ENCODE measurements around the gene RIN3. TPM values are rescaled to one million over a fixed set of nuclear protein-coding genes. Genes with fewer than 3 reads are reported as not detected.

The RIN3 gene
- total RNA-seq, 1 donor from 2014 or later: 12.7 TPM

DNA sequence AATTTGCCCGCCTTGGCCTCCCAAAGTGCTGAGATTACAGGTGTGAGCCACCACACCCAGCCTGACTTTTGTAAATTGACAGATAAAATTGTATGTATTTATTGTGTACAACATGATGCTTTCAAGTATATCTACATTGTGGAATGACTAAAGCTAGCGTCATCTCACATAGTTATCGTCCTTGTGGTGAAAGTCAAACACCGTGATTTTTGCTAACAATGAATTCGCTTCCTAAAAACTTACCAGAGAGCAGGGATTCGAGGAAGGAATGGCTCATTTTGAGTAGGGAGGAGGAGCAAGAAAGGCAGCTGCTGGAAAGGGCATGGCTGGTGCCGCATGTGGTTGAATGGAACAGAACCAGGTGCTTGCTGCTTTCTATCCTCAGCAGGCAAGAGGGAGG lies 149.5 kb downstream of the RIN3 start:
- H3K4me3 Mint-ChIP-seq: no peak overlapping the region
- no peak for DNase-seq (ENCODE audit: low read depth, low spot score)
- H3K36me3 Mint-ChIP-seq (ENCODE audit: low read depth): peaks cover 2% of the 10 kb centered on the region
- H3K9me3 Mint-ChIP-seq: no peaks in the 10 kb centered on the region
- H3K4me1 Mint-ChIP-seq: no peaks in the 10 kb centered on the region
- no peaks in the 10 kb centered on the region for H3K27me3 Mint-ChIP-seq (ENCODE audit: low read depth)
- H3K27ac Mint-ChIP-seq (ENCODE audit: unreplicated experiment): no peak overlapping the region
- TF ChIP-seq, protein P1, sequence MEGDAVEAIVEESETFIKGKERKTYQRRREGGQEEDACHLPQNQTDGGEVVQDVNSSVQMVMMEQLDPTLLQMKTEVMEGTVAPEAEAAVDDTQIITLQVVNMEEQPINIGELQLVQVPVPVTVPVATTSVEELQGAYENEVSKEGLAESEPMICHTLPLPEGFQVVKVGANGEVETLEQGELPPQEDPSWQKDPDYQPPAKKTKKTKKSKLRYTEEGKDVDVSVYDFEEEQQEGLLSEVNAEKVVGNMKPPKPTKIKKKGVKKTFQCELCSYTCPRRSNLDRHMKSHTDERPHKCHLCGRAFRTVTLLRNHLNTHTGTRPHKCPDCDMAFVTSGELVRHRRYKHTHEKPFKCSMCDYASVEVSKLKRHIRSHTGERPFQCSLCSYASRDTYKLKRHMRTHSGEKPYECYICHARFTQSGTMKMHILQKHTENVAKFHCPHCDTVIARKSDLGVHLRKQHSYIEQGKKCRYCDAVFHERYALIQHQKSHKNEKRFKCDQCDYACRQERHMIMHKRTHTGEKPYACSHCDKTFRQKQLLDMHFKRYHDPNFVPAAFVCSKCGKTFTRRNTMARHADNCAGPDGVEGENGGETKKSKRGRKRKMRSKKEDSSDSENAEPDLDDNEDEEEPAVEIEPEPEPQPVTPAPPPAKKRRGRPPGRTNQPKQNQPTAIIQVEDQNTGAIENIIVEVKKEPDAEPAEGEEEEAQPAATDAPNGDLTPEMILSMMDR (conservative IDR thresholded peaks at IDR 0.05): no peak

DNA sequence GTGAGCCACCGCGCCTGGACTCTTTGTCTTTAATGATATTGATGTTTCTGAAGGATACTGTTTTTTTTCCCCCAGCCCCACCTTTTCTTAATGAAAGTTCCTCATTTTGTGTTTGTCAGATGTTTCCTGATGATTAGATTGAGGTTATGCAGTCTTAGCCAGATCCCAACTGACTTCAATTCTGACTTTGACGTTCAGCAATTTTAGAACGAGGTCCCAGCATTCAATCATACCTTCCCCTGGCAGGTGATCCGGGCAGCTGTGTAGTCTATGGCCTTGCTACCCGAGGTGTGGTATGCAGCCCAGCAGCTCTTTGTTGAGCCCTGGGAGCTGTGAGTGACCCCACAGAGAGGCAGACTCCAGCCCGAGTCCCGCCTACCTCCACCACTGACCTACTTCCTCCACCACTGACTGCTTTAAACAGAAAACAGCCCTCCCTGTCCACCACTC lies 152.1 kb downstream of the RIN3 start:
- H3K4me3 Mint-ChIP-seq: no peak overlapping the region
- H3K9me3 Mint-ChIP-seq: no peaks in the 10 kb centered on the region
- H3K27me3 Mint-ChIP-seq (ENCODE audit: low read depth): no peaks in the 10 kb centered on the region
- no peak for DNase-seq (ENCODE audit: low read depth, low spot score)
- TF ChIP-seq, protein P1 (conservative IDR thresholded peaks at IDR 0.05): no peak
- no peaks in the 10 kb centered on the region for H3K36me3 Mint-ChIP-seq (ENCODE audit: low read depth)
- H3K27ac Mint-ChIP-seq (ENCODE audit: unreplicated experiment): no peak overlapping the region
- H3K4me1 Mint-ChIP-seq: no peaks in the 10 kb centered on the region

DNA sequence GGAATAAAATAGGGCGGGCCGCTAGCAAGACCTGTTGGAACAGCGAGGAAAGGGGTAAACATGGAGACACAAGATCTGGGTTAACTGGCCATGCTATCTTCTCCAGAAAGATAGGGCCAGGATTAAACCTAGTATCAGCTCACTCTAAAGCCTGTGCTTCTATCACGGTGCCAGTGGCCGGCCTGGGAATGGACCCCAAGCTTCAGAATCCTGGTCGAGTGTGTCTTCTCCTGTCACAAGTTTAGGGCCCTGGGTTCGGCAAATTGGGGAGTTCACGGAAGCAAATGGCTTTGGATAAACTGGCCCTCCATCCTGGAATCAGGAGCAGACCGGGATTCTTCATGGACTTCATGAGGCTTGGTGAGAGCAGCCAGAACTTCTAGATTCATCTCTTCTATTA lies 152.7 kb downstream of the RIN3 start:
- H3K4me1 Mint-ChIP-seq: no peaks in the 10 kb centered on the region
- no peaks in the 10 kb centered on the region for H3K36me3 Mint-ChIP-seq (ENCODE audit: low read depth)
- H3K27ac Mint-ChIP-seq (ENCODE audit: unreplicated experiment): no peak overlapping the region
- DNase-seq (ENCODE audit: low read depth, low spot score): no peak
- no peak overlapping the region for H3K4me3 Mint-ChIP-seq
- no peaks in the 10 kb centered on the region for H3K9me3 Mint-ChIP-seq
- TF ChIP-seq, protein P1 (conservative IDR thresholded peaks at IDR 0.05): no peak
- no peaks in the 10 kb centered on the region for H3K27me3 Mint-ChIP-seq (ENCODE audit: low read depth)

DNA sequence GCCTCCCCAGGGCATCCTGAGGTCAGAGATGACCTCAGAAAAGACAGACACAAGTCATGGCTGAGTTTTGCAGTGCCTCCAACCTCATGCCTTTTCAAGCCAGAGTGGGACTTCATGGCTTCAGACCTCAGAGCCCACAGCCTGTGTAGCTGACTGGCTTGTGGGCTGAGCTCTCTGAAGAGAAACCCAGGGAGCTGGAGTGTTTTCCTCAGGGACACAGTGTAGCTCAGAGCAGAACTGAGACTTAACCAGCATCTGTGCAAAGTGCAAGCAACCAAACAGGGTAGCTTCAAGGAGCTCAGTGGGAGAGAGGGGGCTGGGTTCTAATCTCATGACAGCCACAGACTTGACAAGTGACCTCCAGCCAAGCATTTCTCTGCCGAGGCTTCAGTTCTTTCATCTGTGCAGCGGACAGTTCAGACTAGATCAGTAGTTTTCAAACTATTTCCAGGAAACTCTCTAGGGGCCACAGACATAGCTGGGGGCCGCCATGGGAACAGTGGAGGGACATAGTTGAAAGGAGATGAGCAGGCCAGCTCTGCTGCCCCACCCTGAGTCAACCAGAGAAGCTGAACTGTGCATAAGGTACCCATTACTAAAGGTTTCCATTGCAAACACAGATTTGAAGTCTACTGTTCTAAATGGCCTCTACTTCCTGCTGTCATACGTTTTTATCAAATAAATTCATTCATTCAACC lies 154.8 kb downstream of the RIN3 start:
- H3K4me1 Mint-ChIP-seq: no peaks in the 10 kb centered on the region
- no peak for DNase-seq (ENCODE audit: low read depth, low spot score)

DNA sequence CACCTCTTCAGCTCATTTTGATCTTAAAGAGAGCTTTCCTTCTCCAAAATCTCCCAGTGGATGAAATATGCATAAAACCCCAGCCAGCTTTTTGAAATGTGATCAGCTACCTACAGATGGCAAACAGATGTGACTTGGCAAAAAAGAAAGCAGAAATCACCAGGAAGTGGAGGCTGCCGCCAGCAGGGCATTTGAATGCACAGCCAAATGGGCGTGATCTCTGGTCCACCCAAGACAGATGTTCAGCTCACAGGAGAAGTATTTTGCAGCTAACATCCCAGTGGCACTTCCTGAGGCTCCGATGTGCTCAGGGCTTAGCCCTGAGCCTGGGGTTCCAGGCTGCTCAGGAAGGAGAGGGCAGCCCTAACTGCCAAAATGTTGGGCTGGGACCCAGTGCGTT lies 156.6 kb downstream of the RIN3 start:
- Mint-ChIP-seq H3K4me1 (no peaks in the 10 kb centered on the region), H3K27me3 (ENCODE audit: low read depth) (no peaks in the 10 kb centered on the region), H3K4me3 (no peak overlapping the region), H3K9me3 (no peaks in the 10 kb centered on the region), H3K27ac (ENCODE audit: unreplicated experiment) (no peak overlapping the region), H3K36me3 (ENCODE audit: low read depth) (no peaks in the 10 kb centered on the region)
- no peak for DNase-seq (ENCODE audit: low read depth, low spot score)
- TF ChIP-seq, protein P1 (conservative IDR thresholded peaks at IDR 0.05): no peak

More for the DNA sequence above, 154.8 kb downstream of the RIN3 start:
- Mint-ChIP-seq H3K36me3 (ENCODE audit: low read depth) (no peaks in the 10 kb centered on the region), H3K27me3 (ENCODE audit: low read depth) (no peaks in the 10 kb centered on the region), H3K9me3 (no peaks in the 10 kb centered on the region), H3K4me3 (no peak overlapping the region), H3K27ac (ENCODE audit: unreplicated experiment) (no peak overlapping the region)
- TF ChIP-seq, protein P1 (conservative IDR thresholded peaks at IDR 0.05): no peak

Data from neural crest cell (in vitro differentiated cells).